Suppressor macrophage treated with lipopolysaccharide for 1 hour (primary cell): ENCODE measurements around the gene KANSL3.
"Not testable (repeated sequence)": the region's sequence is repeated elsewhere in the genome, so short reads cannot be mapped to it uniquely, and the experiment has no call there.

Source experiments
- DNase-seq, 3 donors: peaks; one replicate each; pipeline ENCODE4 v3.0.0-alpha.2; 2020 to 2022

The KANSL3 gene

GRCh38 chr2:96556441-96557330 lies 81.4 kb downstream of the KANSL3 start:
- peak; percentile 93 to 98 (median 96) for DNase-seq

- DNase-seq = no peak
Measured at GRCh38 chr2:96555146-96555610, 82.9 kb downstream of the KANSL3 start.

DNA sequence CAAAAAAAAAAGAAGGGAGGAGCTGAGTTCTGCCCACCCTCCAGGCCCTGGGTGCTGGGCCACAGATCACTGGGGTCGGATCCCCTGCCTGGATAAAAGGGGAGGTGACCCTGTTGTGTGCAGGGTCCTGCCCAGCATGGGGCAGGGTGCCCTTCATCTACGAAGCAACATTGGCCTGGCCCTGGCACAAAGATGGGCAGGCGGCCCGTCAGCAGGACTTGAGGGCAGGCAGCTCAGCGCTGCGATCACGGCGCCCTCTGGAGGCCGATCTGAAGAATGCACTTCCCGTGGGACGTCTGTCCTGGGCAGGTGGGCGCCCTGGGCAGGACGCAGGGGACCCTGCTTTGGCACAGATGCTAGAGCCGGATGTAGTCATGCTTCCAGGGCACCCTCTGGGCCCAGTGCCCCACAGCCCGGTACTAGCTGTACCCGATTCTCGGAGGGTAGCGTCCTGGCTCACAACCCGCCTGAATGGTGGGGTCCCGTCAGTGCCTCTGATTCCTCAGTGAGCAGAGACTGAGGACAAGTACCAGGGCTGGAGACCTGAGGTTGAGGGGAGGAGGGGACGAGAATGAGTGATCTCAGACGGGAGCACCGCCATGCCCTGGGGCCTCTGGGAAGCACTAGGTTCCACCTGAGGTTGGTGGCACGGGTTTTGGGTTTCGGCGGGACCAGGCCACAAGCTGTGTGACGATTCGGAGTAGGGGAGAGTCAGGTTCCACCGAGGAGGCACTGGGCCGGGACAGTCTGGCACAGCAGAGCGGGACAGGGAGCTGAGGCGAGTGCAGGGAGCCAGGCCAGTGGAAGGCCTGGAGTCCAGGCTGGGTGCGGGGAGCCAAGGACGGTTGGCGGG lies 83.6 kb downstream of the KANSL3 start:
- DNase-seq = peak; percentile 69 to 81 (median 73)

DNA sequence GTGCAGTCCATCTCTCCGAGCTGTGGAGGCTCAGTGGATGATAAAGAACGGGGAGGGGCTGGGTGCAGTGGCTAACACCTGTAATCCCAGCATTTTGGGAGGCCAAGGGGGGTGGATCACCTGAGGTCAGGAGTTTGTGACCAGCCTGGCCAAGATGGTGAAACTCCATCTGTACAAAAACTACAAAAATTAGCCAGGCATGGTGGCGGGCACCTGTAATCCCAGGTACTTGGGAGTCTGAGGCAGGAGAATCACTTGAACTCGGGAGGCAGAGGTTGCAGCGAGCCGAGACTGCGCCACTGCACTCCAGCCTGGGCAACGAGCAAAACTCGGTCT lies 84.2 kb downstream of the KANSL3 start:
- DNase-seq = not testable (repeated sequence)

- DNase-seq = no peak
Measured at GRCh38 chr2:96553176-96553956, 84.7 kb downstream of the KANSL3 start.

DNA sequence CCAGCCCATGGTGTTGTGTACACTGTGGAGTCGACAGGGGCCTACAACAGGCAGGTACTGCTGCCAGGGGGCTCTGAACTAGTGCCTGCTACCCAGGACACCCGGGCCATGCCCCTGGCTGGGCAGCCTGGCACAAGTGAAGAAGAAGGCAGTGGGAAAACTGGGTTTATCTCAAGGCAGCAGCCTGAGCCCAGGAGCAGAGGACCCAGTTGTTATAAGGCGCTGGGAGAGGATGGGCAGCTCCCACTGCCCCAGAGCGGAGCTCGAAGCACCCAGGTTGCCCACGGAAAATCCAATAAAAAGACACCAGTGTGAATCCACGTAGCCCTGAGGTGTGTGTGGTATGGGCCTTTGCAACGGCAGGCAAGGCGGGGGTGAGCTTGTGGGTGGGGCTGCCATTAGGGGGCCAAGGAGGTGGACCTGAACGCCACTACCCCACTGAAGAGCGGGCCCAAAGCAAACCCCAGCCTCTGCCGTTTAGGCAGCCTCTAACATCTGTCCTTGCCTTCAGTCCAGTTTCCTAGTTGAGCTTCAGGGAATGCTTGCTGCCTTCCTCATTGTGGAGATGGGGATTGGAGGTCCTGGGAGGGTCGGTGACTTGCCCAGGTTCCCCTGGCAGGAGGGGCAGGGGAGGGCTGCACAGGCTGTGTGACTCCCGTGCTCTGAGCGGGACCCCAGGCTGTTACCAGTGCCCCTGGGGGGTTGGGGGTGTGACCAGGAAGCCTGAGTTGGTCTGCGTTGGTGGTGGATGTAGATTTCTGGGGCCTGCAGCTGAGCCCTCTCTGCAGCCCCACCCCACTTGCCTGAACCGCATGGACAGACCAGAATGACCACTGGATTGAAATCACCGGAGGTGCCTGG lies 85.6 kb downstream of the KANSL3 start:
- DNase-seq = no peak

GRCh38 chr2:96551605-96552314 lies 86.4 kb downstream of the KANSL3 start:
- DNase-seq = no peak

DNA sequence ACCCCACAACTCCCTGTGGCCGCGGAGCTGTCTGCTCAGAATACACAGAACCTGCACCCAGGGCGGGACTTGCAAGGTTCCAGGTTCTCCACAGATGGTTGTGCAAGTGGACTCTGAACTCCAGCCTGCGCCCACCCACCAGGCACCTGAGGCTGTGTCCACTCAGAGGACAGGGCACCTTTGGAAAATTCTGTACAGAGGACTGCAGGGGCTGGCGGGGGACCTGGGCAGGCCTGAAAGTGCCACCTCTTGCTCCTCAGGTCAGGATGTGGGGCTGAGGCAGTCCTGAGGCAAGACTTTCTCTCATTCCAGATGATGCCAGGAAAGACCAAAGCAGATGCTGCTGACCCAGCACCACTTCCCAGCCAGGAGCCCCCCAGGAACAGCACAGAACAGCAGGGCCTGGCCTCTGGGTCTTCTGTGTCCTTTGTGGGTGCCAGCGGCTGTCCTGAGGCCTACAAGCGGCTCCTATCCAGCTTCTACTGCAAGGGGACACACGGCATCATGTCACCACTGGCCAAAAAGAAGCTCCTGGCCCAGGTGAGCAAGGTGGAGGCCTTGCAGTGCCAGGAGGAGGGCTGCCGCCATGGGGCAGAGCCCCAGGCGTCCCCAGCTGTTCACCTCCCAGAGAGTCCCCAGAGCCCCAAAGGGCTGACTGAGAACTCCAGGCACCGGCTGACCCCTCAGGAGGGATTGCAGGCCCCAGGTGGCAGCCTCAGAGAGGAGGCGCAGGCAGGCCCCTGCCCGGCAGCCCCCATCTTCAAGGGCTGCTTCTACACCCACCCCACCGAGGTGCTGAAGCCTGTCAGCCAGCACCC lies 87.1 kb downstream of the KANSL3 start:
- no peak for DNase-seq

GRCh38 chr2:96549967-96550786 lies 87.9 kb downstream of the KANSL3 start:
- DNase-seq = no peak

DNA sequence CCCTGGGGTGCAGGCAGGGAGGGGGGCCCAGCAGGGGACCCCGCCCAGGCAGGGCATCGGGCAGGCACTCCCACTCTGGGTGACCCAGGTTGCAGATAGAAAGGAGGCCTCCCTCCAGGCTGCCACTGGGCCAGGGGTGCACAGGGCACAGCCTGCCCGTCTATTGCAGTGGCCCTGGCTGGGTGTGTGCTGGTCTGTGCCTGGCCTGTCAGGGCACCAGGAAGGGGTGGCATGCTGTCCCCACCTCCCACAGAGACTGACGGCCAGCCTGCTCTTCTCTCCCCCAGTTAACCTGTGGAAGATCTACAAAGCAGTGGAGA lies 88.7 kb downstream of the KANSL3 start:
- no peak for DNase-seq

DNA sequence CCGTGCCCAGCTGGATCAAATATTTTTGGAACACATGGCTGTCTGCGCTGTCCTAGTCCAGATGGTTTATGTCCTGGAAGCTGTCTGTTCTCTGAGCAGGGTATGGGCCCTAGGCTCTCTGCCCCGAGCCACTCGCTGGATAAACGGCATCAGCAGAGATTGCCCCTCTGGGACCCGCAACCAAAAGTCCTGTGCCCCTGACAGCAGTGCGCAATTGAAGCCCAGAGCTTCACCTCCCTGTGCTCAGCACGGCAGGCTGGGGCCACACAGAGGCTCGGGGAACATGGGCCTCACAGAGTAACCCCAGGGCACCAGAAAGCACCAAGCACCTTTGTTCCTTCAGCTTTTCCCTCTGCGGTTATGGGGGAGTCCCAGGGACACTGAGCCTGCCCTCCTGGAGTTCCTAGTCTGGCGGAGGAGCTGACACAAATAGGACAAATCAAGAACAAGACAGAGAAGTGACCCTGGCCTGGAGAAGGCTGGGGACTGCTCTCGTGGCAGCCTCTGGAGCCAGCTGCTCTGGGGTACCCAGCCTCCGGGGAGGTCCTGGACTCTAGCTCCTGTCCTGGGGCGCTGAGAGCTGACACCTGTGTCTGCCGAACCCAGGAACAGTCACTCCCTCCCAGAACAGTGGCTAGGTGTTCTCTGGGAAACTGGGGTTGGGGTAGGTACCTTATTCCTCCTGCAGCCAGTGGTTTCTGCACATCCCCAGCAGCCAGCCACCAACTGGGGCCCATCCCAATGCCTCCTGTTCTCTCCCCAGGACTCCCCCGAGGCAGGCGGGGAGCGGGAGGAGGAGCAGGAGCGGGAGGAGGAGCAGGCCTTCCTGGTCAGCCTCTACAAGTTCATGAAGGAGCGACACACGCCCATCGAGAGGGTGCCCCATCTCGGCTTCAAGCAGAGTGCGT lies 89.3 kb downstream of the KANSL3 start:
- no peak for DNase-seq

GRCh38 chr2:96547731-96548171 lies 90.4 kb downstream of the KANSL3 start:
- DNase-seq = no peak

- no peak for DNase-seq
Measured at GRCh38 chr2:96547203-96547641, 90.9 kb downstream of the KANSL3 start.

DNA sequence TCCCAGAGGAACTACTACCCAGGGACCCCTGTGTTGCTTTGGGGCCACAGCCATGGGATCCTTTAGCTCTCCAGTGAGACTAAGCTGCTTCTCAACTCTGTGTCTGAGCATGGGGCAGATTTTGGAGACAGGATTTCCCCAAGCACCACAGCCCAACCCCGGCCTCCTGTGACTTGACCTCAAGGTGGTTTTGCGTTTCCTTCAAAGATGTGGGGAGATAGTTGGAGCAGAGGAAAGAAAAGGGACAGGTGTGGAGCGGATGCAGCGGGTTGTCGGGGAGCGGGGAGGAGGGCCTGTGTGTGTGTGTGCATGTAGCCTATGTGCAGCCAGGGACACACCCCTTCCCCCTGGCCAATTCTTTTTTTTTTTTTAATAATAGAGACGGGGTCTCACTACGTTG lies 91.3 kb downstream of the KANSL3 start:
- no peak for DNase-seq

GRCh38 chr2:96546321-96546720 lies 91.8 kb downstream of the KANSL3 start:
- no peak for DNase-seq
